DND-41 (cell line): Measurements from ENCODE around the gene SEMA3D.

ENCODE experiments used
- ATAC-seq: fragments of 200-7000 bp; cut with Tn5 transposase; 3 replicates; pipeline ENCODE4 v1.9.1; 2021; ENCODE audit warnings: low read depth; ENCODE audit not compliant: insufficient read depth
- DNase-seq: peaks from one replicate; pipeline ENCODE4 v3.0.0-alpha.2; 2020
- H2AFZ ChIP-seq: 2 replicates; pipeline ENCODE4 v1.6.0; 2012; ENCODE audit warnings: low read depth, low read length
- H3K27ac ChIP-seq: 2 replicates; pipeline ENCODE4 v1.5.1; 2012; ENCODE audit warnings: low read length, inconsistent platforms
- H3K27me3 ChIP-seq: fragments of 200-600 bp; sonication (generic); 2 replicates; pipeline ENCODE4 v1.6.0; 2012; ENCODE audit warnings: low read length, mild to moderate bottlenecking, inconsistent platforms; ENCODE audit not compliant: insufficient read depth, poor library complexity
- H3K36me3 ChIP-seq: 2 replicates; pipeline ENCODE4 v1.5.1; 2012; ENCODE audit warnings: low read length, inconsistent platforms; ENCODE audit not compliant: insufficient read depth
- H3K4me1 ChIP-seq: 2 replicates; pipeline ENCODE4 v1.5.1; 2012; ENCODE audit warnings: mild to moderate bottlenecking, low read length; ENCODE audit not compliant: insufficient read depth
- H3K4me2 ChIP-seq: 2 replicates; pipeline ENCODE4 v1.6.0; 2012; ENCODE audit warnings: mild to moderate bottlenecking, moderate library complexity, low read length, inconsistent platforms; ENCODE audit not compliant: insufficient read depth
- H3K4me3 ChIP-seq, 2 experiments: fragments of 200-600 bp in 1 of 2; shearing (Covaris generic) in 1 of 2; 2 replicates each; pipeline ENCODE4 v1.5.1; 2012 to 2016; ENCODE audit warnings: inconsistent platforms in 2 of 2, low read length in 2 of 2, mild to moderate bottlenecking in 2 of 2, low read depth in 1 of 2, moderate library complexity in 1 of 2
- H3K79me2 ChIP-seq: 2 replicates; pipeline ENCODE4 v1.6.0; 2012; ENCODE audit warnings: low read length, inconsistent platforms; ENCODE audit not compliant: insufficient read depth
- H3K9ac ChIP-seq: 2 replicates; pipeline ENCODE4 v1.6.0; 2012; ENCODE audit warnings: low read depth, mild to moderate bottlenecking, inconsistent platforms, low read length, moderate library complexity
- H3K9me3 ChIP-seq: 2 replicates; pipeline ENCODE4 v1.5.1; 2012; ENCODE audit warnings: low read length, moderate library complexity, mild to moderate bottlenecking, inconsistent platforms; ENCODE audit not compliant: insufficient read depth, severe bottlenecking
- H4K20me1 ChIP-seq: 2 replicates; pipeline ENCODE4 v1.6.0; 2012; ENCODE audit warnings: low read length; ENCODE audit not compliant: insufficient read depth
- CTCF ChIP-seq: IDR thresholded peaks from 2 replicates; pipeline ENCODE4 v1.5.1; 2012; ENCODE audit warnings: borderline replicate concordance, low read length, moderate library complexity, mild to moderate bottlenecking; ENCODE audit not compliant: poor library complexity, severe bottlenecking; ENCODE audit errors: extremely low read depth
- EZH2 ChIP-seq: IDR thresholded peaks from 3 replicates; pipeline ENCODE4 v1.6.1; 2012; ENCODE audit warnings: borderline replicate concordance, low read depth, mild to moderate bottlenecking, moderate library complexity, low read length, inconsistent platforms; ENCODE audit not compliant: severe bottlenecking

Gene SEMA3D

GRCh38 chr7:85011127-85011526, 175.7 kb downstream of the SEMA3D start:
- Histone ChIP-seq H3K4me3 (no peak overlapping the region), H2AFZ (no peak overlapping the region), H3K36me3 (no peaks in the 10 kb centered on the region), H3K4me2 (no peak overlapping the region), H3K27ac (no peak overlapping the region), H3K27me3 (no peaks in the 10 kb centered on the region), H3K79me2 (no peaks in the 10 kb centered on the region), H4K20me1 (no peaks in the 10 kb centered on the region), H3K9me3 (no peaks in the 10 kb centered on the region), H3K9ac (no peak overlapping the region), H3K4me1 (no peaks in the 10 kb centered on the region)
- ATAC-seq (no peak), DNase-seq (no peak)
- TF ChIP-seq CTCF (no peak), EZH2 (no peak)

GRCh38 chr7:85010306-85010705, 176.6 kb downstream of the SEMA3D start:
- no peak for DNase-seq
- H2AFZ ChIP-seq, result no peak overlapping the region

GRCh38 chr7:85006754-85007153, 180.1 kb downstream of the SEMA3D start:
- ATAC-seq (no peak), DNase-seq (no peak)
- Histone ChIP-seq H3K27me3 (no peaks in the 10 kb centered on the region), H3K27ac (no peak overlapping the region), H3K79me2 (no peaks in the 10 kb centered on the region), H3K4me3 (no peak overlapping the region), H3K4me1 (no peaks in the 10 kb centered on the region), H2AFZ (no peak overlapping the region), H4K20me1 (no peaks in the 10 kb centered on the region), H3K36me3 (no peaks in the 10 kb centered on the region), H3K9me3 (no peaks in the 10 kb centered on the region), H3K4me2 (no peak overlapping the region), H3K9ac (no peak overlapping the region)
- TF ChIP-seq CTCF, result no peak

More at GRCh38 chr7:85010306-85010705, 176.6 kb downstream of the SEMA3D start:
- H3K4me1 ChIP-seq, result no peaks in the 10 kb centered on the region
- H3K9ac ChIP-seq, result no peak overlapping the region
- TF ChIP-seq EZH2, result no peak
- no peak for TF ChIP-seq CTCF
- no peaks in the 10 kb centered on the region for H3K79me2 ChIP-seq
- H3K36me3 ChIP-seq, result no peaks in the 10 kb centered on the region
- H4K20me1 ChIP-seq, result no peaks in the 10 kb centered on the region
- H3K4me3 ChIP-seq, result no peak overlapping the region
- no peaks in the 10 kb centered on the region for H3K27me3 ChIP-seq
- H3K27ac ChIP-seq, result no peak overlapping the region
- ATAC-seq, result no peak
- H3K4me2 ChIP-seq, result no peak overlapping the region
- no peaks in the 10 kb centered on the region for H3K9me3 ChIP-seq

- H3K9me3 ChIP-seq, result no peaks in the 10 kb centered on the region
- no peaks in the 10 kb centered on the region for H3K27me3 ChIP-seq
- TF ChIP-seq EZH2 (no peak), CTCF (no peak)
- DNase-seq (no peak), ATAC-seq (no peak)
- no peak overlapping the region for H3K27ac ChIP-seq
- no peaks in the 10 kb centered on the region for H3K79me2 ChIP-seq
- H3K4me3 ChIP-seq, result no peak overlapping the region
- no peak overlapping the region for H3K4me2 ChIP-seq
- H3K36me3 ChIP-seq, result no peaks in the 10 kb centered on the region
- H3K9ac ChIP-seq, result no peak overlapping the region
- H3K4me1 ChIP-seq, result no peaks in the 10 kb centered on the region
- no peak overlapping the region for H2AFZ ChIP-seq
- H4K20me1 ChIP-seq, result no peaks in the 10 kb centered on the region
Measured at GRCh38 chr7:85004402-85004801, 182.5 kb downstream of the SEMA3D start.
